Thymus (tissue), 11 donors: ENCODE data around the gene GRIK4. TPM values are rescaled to one million over a fixed set of nuclear protein-coding genes. Genes with fewer than 3 reads are reported as not detected.
"Not testable (repeated sequence)": the region's sequence is repeated elsewhere in the genome, so short reads cannot be mapped to it uniquely, and the experiment has no call there.

Experiments
- DNase-seq, 9 donors: peaks; one replicate each; pipeline ENCODE4 v3.0.0-alpha.2; 2013; ENCODE audit warnings: low spot score in 9 of 9, low read depth in 6 of 9, missing footprints in 1 of 9
- H3K27ac ChIP-seq, 2 donors: one replicate each; pipeline ENCODE4 v1.5.1; 2013; ENCODE audit warnings: control low read depth in 1 of 2, low read depth in 1 of 2, low read length in 1 of 2, mild to moderate bottlenecking in 1 of 2, moderate library complexity in 1 of 2
- H3K27me3 ChIP-seq, 2 donors: one replicate each; pipeline ENCODE4 v1.5.1; 2013; ENCODE audit warnings: low read length in 1 of 2; ENCODE audit not compliant: control insufficient read depth in 2 of 2, insufficient read depth in 1 of 2
- H3K36me3 ChIP-seq, 2 donors: one replicate each; pipeline ENCODE4 v1.5.1; 2013; ENCODE audit warnings: low read length in 1 of 2, mild to moderate bottlenecking in 1 of 2, moderate library complexity in 1 of 2; ENCODE audit not compliant: control insufficient read depth in 2 of 2, insufficient read depth in 2 of 2
- H3K4me1 ChIP-seq, 2 donors: one replicate each; pipeline ENCODE4 v1.5.1; 2013; ENCODE audit warnings: low read length in 2 of 2; ENCODE audit not compliant: control insufficient read depth in 2 of 2, insufficient read depth in 2 of 2
- H3K4me3 ChIP-seq, 2 donors: one replicate each; pipeline ENCODE4 v1.5.1; 2013; ENCODE audit warnings: low read length in 2 of 2, control low read depth in 1 of 2, mild to moderate bottlenecking in 1 of 2
- H3K9me3 ChIP-seq, 2 donors: one replicate each; pipeline ENCODE4 v1.5.1; 2013; ENCODE audit warnings: low read length in 1 of 2, mild to moderate bottlenecking in 1 of 2; ENCODE audit not compliant: control insufficient read depth in 2 of 2, insufficient read depth in 1 of 2
- WGBS: extraction: QIAGEN DNeasy Blood & Tissue Kit; methylation state at CpG from one replicate; pipeline ENCODE4 v1.1.7; 2013; 5-methylcytosine and 5-hydroxymethylcytosine counted together
- polyA plus RNA-seq: library from polyadenylated mRNA; stranded (reverse); fragments of 200-250 nt; gene quantifications from one replicate; pipeline ENCODE4 v1.2.3, GENCODE V29; 2013
- total RNA-seq: library from RNA; stranded (reverse); fragments of 120-200 nt; gene quantifications from one replicate; pipeline ENCODE4 v1.2.4, GENCODE V29; 2013
- donor health status: healthy.

GRIK4 gene
- total and polyA plus RNA-seq, 2 donors: 0.11 to 0.19 TPM

GRCh38 chr11:120775986-120776951, 264.7 kb downstream of the GRIK4 start:
- H3K27ac ChIP-seq: no peak overlapping the region
- H3K9me3 ChIP-seq: no peaks in the 10 kb centered on the region
- H3K36me3 ChIP-seq: no peaks in the 10 kb centered on the region
- DNase-seq: no peak
- WGBS: 85% methylated on average over 17 of the region's 17 CpGs
- no peak overlapping the region for H3K4me3 ChIP-seq
- H3K27me3 ChIP-seq: no peaks in the 10 kb centered on the region
- H3K4me1 ChIP-seq: no peaks in the 10 kb centered on the region

GRCh38 chr11:120778685-120779490, 267.3 kb downstream of the GRIK4 start:
- Histone ChIP-seq H3K27me3 (no peaks in the 10 kb centered on the region), H3K27ac (no peak overlapping the region), H3K4me1 (no peaks in the 10 kb centered on the region), H3K4me3 (no peak overlapping the region), H3K9me3 (no peaks in the 10 kb centered on the region), H3K36me3 (no peaks in the 10 kb centered on the region)
- 89% methylated on average over 10 of the region's 10 CpGs for WGBS
- DNase-seq: no peak

GRCh38 chr11:120780239-120780638, 268.7 kb downstream of the GRIK4 start:
- H3K27me3 ChIP-seq: no peaks in the 10 kb centered on the region
- H3K27ac ChIP-seq: no peak overlapping the region
- H3K4me3 ChIP-seq: no peak overlapping the region
- no peaks in the 10 kb centered on the region for H3K36me3 ChIP-seq
- 97% methylated on average over 2 of the region's 2 CpGs for WGBS
- no peaks in the 10 kb centered on the region for H3K4me1 ChIP-seq
- no peaks in the 10 kb centered on the region for H3K9me3 ChIP-seq
- no peak for DNase-seq

- no peaks in the 10 kb centered on the region for H3K27me3 ChIP-seq
- WGBS: 88% methylated on average over 8 of the region's 8 CpGs
- no peak overlapping the region for H3K27ac ChIP-seq
- H3K4me1 ChIP-seq: no peaks in the 10 kb centered on the region
- no peak for DNase-seq
- H3K4me3 ChIP-seq: no peak overlapping the region
- no peaks in the 10 kb centered on the region for H3K36me3 ChIP-seq
- no peaks in the 10 kb centered on the region for H3K9me3 ChIP-seq
These were observed 270.1 kb downstream of the GRIK4 start for GRCh38 chr11:120781486-120782120.

GRCh38 chr11:120784566-120785251, 273.2 kb downstream of the GRIK4 start:
- H3K27ac ChIP-seq: no peak overlapping the region
- no peaks in the 10 kb centered on the region for H3K27me3 ChIP-seq
- no peak overlapping the region for H3K4me3 ChIP-seq
- no peaks in the 10 kb centered on the region for H3K36me3 ChIP-seq
- WGBS: 81% methylated on average over 12 of the region's 12 CpGs
- H3K9me3 ChIP-seq: peaks cover 0 to 1% of the 10 kb centered on the region in 2 donors
- H3K4me1 ChIP-seq: no peaks in the 10 kb centered on the region
- no peak for DNase-seq

GRCh38 chr11:120785576-120785975, 274.0 kb downstream of the GRIK4 start:
- DNase-seq: no peak
- Histone ChIP-seq H3K9me3 (peaks cover 0 to 1% of the 10 kb centered on the region in 2 donors), H3K4me3 (no peak overlapping the region), H3K27ac (no peak overlapping the region), H3K36me3 (no peaks in the 10 kb centered on the region), H3K4me1 (no peaks in the 10 kb centered on the region), H3K27me3 (no peaks in the 10 kb centered on the region)
- 84% methylated on average over 9 of the region's 9 CpGs for WGBS

GRCh38 chr11:120786206-120786735, 274.7 kb downstream of the GRIK4 start:
- no peak for DNase-seq
- Histone ChIP-seq H3K27me3 (no peaks in the 10 kb centered on the region), H3K9me3 (peaks cover 0 to 1% of the 10 kb centered on the region in 2 donors), H3K4me3 (no peak overlapping the region), H3K36me3 (no peaks in the 10 kb centered on the region), H3K27ac (no peak overlapping the region), H3K4me1 (no peaks in the 10 kb centered on the region)
- 80% methylated on average over 4 of the region's 4 CpGs for WGBS

GRCh38 chr11:120787224-120787623, 275.7 kb downstream of the GRIK4 start:
- not testable (repeated sequence) for H3K36me3 ChIP-seq, DNase-seq, H3K27me3 ChIP-seq, H3K9me3 ChIP-seq, H3K4me3 ChIP-seq, H3K4me1 ChIP-seq, H3K27ac ChIP-seq
- 76% methylated on average over 9 of the region's 9 CpGs for WGBS
